NCI-H187 treated with DMSO at 0.1 percent for 48 hours (cell line): Measurements from ENCODE around the gene PRSS27.

Experiments used
- DNase-seq: peaks from one replicate; lab custom pipeline; 2025; lab: John Stamatoyannopoulos, UW

PRSS27 gene

GRCh38 chr16:2751577-2752034, 31.6 kb upstream of the PRSS27 start:
- no peak for DNase-seq

GRCh38 chr16:2749936-2750335, 29.9 kb upstream of the PRSS27 start:
- no peak for DNase-seq

DNA sequence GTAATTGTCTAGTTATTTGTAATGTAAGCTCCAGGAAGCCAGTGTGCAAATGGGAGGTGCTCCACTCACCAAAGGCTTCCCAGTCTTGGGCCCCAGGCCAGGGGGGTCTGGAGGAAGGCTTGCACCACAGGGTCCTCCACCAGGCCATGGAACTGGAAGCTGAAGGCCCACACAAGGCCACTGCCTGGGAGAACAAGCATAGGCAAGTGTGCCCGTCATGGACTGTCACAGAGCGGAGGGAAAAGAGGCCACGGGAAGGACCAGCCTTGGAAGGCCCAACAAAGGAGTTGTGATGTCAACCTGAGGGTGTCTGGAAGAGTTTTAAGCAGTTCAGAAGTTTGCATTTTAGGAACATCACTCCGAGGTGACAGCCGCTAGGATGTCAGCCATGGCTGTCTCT, 29.5 kb upstream of the PRSS27 start:
- no peak for DNase-seq

DNA sequence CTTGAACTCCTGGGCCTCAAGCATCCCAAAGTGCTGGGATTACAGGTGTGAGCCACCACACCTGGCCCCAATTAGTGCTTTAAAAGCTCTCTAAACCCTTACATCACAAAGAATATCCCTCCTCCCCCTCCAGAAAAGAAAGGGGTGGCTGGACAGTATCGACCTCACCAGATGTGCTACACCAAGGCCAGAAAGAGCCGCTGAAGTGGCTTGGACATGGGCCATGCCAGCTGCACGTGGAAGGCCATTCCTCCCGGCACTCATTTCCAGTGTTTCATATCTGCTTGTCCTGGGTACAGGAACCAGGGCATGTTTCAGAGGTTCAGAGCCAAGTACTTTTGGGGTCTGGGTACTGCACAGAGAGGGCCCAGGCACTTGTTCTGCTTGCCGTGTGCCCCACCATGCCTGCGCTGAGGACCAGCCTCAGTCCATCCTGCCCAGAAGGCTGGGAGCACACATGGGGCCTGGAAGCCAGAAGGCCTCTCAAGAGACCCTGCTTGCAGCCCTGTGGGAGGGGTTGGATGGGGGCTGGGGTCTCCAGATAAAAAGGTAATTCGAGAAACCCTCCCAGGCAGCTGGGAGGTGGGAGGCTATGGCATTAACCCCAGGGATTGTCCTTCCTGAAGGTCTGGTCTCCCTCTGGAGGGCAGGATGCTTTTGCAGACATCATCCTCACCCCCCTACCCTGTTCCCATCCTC, 28.9 kb upstream of the PRSS27 start:
- no peak for DNase-seq

DNA sequence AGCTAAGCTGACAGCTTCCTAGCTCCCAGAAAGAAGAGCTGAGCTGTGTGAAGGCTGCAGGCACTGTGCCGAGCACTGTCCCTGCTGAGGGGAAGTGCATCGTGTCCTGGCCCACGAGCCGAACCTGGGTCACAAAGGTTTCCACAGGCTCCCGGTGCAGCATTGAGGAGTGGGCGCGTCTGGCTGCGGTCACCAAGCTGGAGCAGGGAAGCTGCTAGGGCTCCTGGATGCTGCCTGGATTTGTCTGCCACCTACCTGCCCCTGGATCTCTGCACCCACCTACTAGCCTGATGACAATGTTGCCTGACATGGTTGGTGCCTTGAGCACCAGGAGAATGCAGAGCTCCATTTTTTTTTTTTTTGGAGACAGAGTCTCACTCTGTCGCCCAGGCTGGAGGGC, 25.9 kb upstream of the PRSS27 start:
- no peak for DNase-seq

DNA sequence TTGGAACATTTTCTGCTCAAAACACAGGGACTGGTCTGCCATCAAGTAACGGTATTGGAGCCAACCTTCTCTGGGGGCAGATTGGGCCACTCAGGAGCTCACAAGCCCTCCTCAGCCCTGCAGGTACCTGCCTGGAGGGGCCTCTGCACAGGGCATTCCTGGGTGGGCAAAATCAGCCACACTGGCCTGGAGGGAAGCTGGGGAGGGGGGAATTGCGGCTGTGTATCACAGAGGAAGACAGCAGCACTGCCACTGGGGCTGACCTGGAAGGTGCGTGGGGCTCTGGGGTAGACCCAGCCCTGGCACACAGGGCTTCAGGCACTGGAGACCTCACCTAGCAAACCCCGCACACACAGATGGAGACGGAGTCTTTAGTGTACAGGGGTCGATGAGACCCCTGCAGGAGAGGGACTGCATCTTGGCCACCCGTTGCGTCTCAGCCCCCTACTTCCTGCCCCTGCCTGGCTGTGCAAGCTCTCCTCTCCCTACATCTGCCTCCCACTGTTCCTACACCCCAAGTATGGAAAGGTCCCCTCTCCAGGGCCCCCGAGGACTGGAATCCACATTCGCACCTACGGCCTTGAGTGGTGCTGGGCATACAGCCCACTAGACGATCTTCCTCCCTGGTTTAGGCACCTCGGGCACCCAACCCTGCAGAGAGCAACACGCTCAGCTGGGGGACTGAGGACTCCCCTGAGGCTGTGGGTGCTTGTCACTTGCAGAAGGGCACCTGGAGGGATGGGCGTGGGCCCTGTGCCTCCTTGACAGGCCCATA, 25.3 kb upstream of the PRSS27 start:
- DNase-seq: no peak

GRCh38 chr16:2744711-2745110, 24.7 kb upstream of the PRSS27 start:
- no peak for DNase-seq

GRCh38 chr16:2743007-2743810, 23.2 kb upstream of the PRSS27 start:
- no peak for DNase-seq

GRCh38 chr16:2742323-2743006, 22.4 kb upstream of the PRSS27 start:
- DNase-seq: no peak

GRCh38 chr16:2741168-2741567, 21.1 kb upstream of the PRSS27 start:
- DNase-seq: no peak

DNA sequence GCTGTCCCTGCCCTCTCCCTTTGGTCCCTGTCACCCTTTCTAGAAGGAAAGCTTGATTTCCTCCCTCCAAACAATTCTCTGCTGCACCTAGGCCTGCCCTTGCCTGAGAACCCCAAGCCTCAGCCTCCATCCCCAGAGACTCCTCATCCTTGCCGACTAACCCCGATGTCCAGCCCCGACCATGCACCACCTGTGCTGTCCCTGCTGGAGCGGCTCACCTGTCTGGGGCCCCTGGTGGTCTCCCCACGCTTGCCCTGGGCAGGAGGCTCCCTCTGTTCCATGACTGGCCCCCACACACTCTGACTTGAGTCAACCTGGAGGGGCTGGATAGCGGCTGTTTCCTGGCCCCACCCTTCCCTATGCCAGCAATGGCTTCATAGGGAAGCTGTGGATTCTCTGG, 20.5 kb upstream of the PRSS27 start:
- DNase-seq: no peak

DNA sequence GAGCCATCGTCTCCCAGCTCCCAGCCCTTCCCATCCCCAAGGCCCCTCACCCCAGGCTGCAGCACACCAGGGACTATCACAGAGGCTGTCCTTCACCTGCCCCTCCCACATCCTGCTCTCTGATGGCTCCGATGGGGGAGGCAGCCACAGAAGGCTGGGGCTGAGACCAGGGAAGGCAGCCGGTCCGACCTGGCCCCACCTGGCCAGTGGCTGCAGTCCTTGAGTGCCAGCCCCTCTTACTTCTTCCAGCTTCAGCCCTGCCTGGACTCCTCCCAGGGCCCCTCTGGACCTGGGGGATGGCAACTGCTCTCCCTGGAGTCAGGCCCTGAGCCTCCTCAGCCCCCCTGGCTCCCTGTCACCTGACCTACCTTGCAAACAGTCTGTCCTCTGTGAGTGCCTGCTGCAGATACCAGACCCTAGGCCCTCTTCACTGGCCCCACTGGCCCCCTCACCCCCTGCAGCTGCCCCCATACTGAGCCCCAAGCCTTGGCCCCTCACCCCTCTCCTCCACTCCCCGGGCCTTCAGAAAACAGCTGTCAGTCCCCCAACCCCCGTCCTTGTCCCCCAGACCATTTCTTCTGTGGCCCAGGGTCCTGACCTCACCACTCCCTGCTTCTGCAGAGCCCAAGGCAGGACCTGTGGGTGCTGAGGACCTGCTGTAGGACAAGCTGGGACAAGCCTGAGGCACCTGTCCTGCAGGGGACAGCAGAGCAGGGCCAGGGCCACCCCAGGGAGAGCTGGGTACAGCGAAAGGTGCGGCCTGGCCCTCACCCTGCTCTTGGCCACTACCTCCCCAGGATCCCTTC, 19.8 kb upstream of the PRSS27 start:
- DNase-seq: no peak

- no peak for DNase-seq
Measured at GRCh38 chr16:2738615-2739014, 18.6 kb upstream of the PRSS27 start.

- no peak for DNase-seq
Measured at GRCh38 chr16:2737895-2738418, 17.9 kb upstream of the PRSS27 start.

- DNase-seq: no peak
Measured at GRCh38 chr16:2737238-2737605, 17.2 kb upstream of the PRSS27 start.

- no peak for DNase-seq
Measured at GRCh38 chr16:2736476-2737237, 16.6 kb upstream of the PRSS27 start.

DNA sequence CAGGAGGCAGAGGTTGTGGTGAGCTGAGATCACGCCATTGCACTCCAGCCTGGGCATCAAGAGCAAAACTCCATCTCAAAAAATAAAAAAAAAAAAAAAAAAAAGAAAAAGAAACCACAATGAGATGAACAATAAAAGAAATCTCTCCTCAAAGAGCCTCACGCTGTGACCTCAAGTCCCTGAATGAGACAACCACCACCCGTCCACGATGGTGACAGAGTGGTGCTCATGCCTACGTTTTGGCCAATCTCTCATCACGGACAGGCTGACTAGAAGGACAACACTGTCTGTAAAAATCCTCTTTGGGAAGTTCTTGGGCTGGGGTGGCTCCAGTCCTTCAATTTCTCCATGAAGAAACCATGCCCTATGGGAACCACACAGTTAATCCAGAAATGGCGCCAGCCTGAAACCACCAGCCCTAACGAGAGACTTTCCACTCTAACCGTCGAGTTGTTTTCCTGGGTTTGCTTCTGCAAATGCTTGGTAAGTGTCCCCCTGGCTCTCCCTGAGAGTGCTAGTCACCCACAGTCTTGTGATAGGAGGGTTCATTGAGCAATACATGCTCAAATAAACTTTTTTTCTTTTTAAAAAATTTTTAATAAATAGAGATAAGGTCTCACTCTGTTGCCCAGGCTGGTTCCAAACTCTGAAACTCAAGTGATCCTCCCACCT, 15.0 kb upstream of the PRSS27 start:
- no peak for DNase-seq

- DNase-seq: no peak
Measured at GRCh38 chr16:2728034-2728433, 8.0 kb upstream of the PRSS27 start.

GRCh38 chr16:2726923-2727322, 6.9 kb upstream of the PRSS27 start:
- DNase-seq: no peak
